Measurements from ENCODE around the gene ERGIC1. TPM values are rescaled to one million over a fixed set of nuclear protein-coding genes. Genes with fewer than 3 reads are reported as not detected.

The ERGIC1 gene
- total RNA-seq, 1 donor: 109 TPM

- H3K4me2 ChIP-seq (ENCODE audit: insufficient read depth, low read length): no peak overlapping the region
- H3K27ac ChIP-seq (ENCODE audit: low read depth, low read length): peak overlapping the region; percentile 96
- H3K4me1 ChIP-seq (ENCODE audit: insufficient read depth, low read length): peaks cover 64% of the 10 kb centered on the region
- H2AFZ ChIP-seq (ENCODE audit: low read length): no peak overlapping the region
- H3K79me2 ChIP-seq (ENCODE audit: insufficient read depth, low read length): peaks cover 63% of the 10 kb centered on the region
- peaks cover 9% of the 10 kb centered on the region for H3K36me3 ChIP-seq (ENCODE audit: insufficient read depth, low read length)
- H3K9me3 ChIP-seq (ENCODE audit: low read depth, low read length): no peaks in the 10 kb centered on the region
- DNase-seq (ENCODE audit: insufficient read length, low spot score, missing footprints): no peak
- TF ChIP-seq, protein P1, sequence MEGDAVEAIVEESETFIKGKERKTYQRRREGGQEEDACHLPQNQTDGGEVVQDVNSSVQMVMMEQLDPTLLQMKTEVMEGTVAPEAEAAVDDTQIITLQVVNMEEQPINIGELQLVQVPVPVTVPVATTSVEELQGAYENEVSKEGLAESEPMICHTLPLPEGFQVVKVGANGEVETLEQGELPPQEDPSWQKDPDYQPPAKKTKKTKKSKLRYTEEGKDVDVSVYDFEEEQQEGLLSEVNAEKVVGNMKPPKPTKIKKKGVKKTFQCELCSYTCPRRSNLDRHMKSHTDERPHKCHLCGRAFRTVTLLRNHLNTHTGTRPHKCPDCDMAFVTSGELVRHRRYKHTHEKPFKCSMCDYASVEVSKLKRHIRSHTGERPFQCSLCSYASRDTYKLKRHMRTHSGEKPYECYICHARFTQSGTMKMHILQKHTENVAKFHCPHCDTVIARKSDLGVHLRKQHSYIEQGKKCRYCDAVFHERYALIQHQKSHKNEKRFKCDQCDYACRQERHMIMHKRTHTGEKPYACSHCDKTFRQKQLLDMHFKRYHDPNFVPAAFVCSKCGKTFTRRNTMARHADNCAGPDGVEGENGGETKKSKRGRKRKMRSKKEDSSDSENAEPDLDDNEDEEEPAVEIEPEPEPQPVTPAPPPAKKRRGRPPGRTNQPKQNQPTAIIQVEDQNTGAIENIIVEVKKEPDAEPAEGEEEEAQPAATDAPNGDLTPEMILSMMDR (IDR thresholded peaks at IDR 0.05; ENCODE audit: extremely low read depth, low read depth, low read length): no peak
- H3K4me3 ChIP-seq (ENCODE audit: insufficient read depth, low read length): no peak overlapping the region
- H4K20me1 ChIP-seq (ENCODE audit: insufficient read depth, low read length): no peaks in the 10 kb centered on the region
- H3K27me3 ChIP-seq (ENCODE audit: insufficient read depth, low read length): no peaks in the 10 kb centered on the region
Observed at GRCh38 chr5:172866378-172866777, 32.3 kb downstream of the ERGIC1 start.

- TF ChIP-seq, protein P1 (IDR thresholded peaks at IDR 0.05; ENCODE audit: extremely low read depth, low read depth, low read length): no peak
- peak overlapping the region; percentile 96 for H3K27ac ChIP-seq (ENCODE audit: low read depth, low read length)
- no peaks in the 10 kb centered on the region for H3K9me3 ChIP-seq (ENCODE audit: low read depth, low read length)
- H3K27me3 ChIP-seq (ENCODE audit: insufficient read depth, low read length): no peaks in the 10 kb centered on the region
- DNase-seq (ENCODE audit: insufficient read length, low spot score, missing footprints): no peak
- H3K4me1 ChIP-seq (ENCODE audit: insufficient read depth, low read length): peaks cover 67% of the 10 kb centered on the region
- no peaks in the 10 kb centered on the region for H4K20me1 ChIP-seq (ENCODE audit: insufficient read depth, low read length)
- H2AFZ ChIP-seq (ENCODE audit: low read length): no peak overlapping the region
- H3K79me2 ChIP-seq (ENCODE audit: insufficient read depth, low read length): peaks cover 66% of the 10 kb centered on the region
- no peak overlapping the region for H3K4me2 ChIP-seq (ENCODE audit: insufficient read depth, low read length)
- no peak overlapping the region for H3K4me3 ChIP-seq (ENCODE audit: insufficient read depth, low read length)
- peaks cover 13% of the 10 kb centered on the region for H3K36me3 ChIP-seq (ENCODE audit: insufficient read depth, low read length)
Observed at GRCh38 chr5:172866802-172867748, 33.0 kb downstream of the ERGIC1 start.

DNA sequence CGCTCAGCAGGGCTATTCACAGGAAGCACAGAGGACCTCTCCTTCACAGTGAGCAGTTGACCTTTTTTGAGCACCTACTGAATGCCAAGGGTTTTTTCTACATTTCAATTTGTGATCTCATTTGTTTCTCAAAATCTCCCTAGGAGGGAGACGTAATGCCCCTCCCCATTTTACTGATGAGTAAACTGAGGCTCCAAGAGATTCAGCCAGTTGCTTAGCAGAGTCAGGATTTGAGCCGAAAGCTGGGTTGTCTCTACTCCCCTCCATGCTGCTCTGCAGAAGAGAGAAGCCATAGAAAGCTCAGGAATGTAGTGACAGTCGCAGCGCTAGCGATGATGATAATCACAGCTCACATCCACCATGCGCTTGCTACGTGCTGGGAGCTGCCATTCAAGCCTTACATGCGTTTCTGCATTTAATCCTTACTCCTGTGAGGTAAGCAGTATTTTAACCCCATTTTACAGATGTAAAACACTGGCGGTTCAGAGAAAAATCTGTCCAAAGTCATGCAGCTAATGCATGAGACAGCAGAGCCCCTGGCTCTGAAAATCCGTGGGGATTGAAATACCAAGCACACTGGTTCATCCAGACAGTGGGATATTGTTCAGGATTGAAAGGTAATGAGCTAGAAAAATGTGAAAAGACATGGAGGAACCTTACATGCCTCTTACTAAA lies 33.8 kb downstream of the ERGIC1 start:
- Histone ChIP-seq H3K4me2 (ENCODE audit: insufficient read depth, low read length) (peak overlapping the region; percentile 68), H3K27ac (ENCODE audit: low read depth, low read length) (peak overlapping the region; percentile 96), H3K4me1 (ENCODE audit: insufficient read depth, low read length) (peaks cover 69% of the 10 kb centered on the region), H3K9me3 (ENCODE audit: low read depth, low read length) (no peaks in the 10 kb centered on the region), H2AFZ (ENCODE audit: low read length) (no peak overlapping the region), H3K36me3 (ENCODE audit: insufficient read depth, low read length) (peaks cover 12% of the 10 kb centered on the region), H4K20me1 (ENCODE audit: insufficient read depth, low read length) (no peaks in the 10 kb centered on the region), H3K79me2 (ENCODE audit: insufficient read depth, low read length) (peaks cover 62% of the 10 kb centered on the region), H3K27me3 (ENCODE audit: insufficient read depth, low read length) (no peaks in the 10 kb centered on the region), H3K4me3 (ENCODE audit: insufficient read depth, low read length) (no peak overlapping the region)
- DNase-seq (ENCODE audit: insufficient read length, low spot score, missing footprints): no peak
- TF ChIP-seq, protein P1 (IDR thresholded peaks at IDR 0.05; ENCODE audit: extremely low read depth, low read depth, low read length): no peak

- Histone ChIP-seq H3K27me3 (ENCODE audit: insufficient read depth, low read length) (no peaks in the 10 kb centered on the region), H4K20me1 (ENCODE audit: insufficient read depth, low read length) (no peaks in the 10 kb centered on the region), H2AFZ (ENCODE audit: low read length) (no peak overlapping the region), H3K27ac (ENCODE audit: low read depth, low read length) (peak overlapping the region; percentile 96), H3K4me1 (ENCODE audit: insufficient read depth, low read length) (peaks cover 74% of the 10 kb centered on the region), H3K79me2 (ENCODE audit: insufficient read depth, low read length) (peaks cover 62% of the 10 kb centered on the region), H3K4me2 (ENCODE audit: insufficient read depth, low read length) (peak overlapping the region; percentile 68), H3K9me3 (ENCODE audit: low read depth, low read length) (no peaks in the 10 kb centered on the region), H3K4me3 (ENCODE audit: insufficient read depth, low read length) (peak overlapping the region; percentile 41), H3K36me3 (ENCODE audit: insufficient read depth, low read length) (peaks cover 7% of the 10 kb centered on the region)
- TF ChIP-seq, protein P1 (IDR thresholded peaks at IDR 0.05; ENCODE audit: extremely low read depth, low read depth, low read length): no peak
- no peak for DNase-seq (ENCODE audit: insufficient read length, low spot score, missing footprints)
Observed at GRCh38 chr5:172868436-172868923, 34.4 kb downstream of the ERGIC1 start.

Measured in osteoblast (primary cell).